ACC112 (cell line): Measurements from ENCODE around the gene OR7D2.

Source experiments
- H2AFZ ChIP-seq: fragments of 200-600 bp; sonication (generic); one replicate; pipeline ENCODE4 v1.6.0; 2017; ENCODE audit warnings: antibody characterized with exemption, low read length; ENCODE audit not compliant: unreplicated experiment
- H3K27ac ChIP-seq: fragments of 200-600 bp; sonication (generic); 2 replicates; pipeline ENCODE4 v1.5.1; 2014; ENCODE audit warnings: low read depth, mild to moderate bottlenecking, antibody characterized with exemption, low read length, moderate library complexity
- H3K27me3 ChIP-seq: fragments of 200-600 bp; sonication (generic); 2 replicates; pipeline ENCODE4 v1.6.1; 2014; ENCODE audit warnings: mild to moderate bottlenecking, antibody characterized with exemption, low read length, moderate library complexity, mixed read lengths; ENCODE audit not compliant: insufficient read depth
- H3K36me3 ChIP-seq: fragments of 200-600 bp; sonication (generic); 2 replicates; pipeline ENCODE4 v1.6.1; 2016; ENCODE audit warnings: mild to moderate bottlenecking, antibody characterized with exemption, low read length, moderate library complexity, mixed read lengths; ENCODE audit not compliant: insufficient read depth
- H3K4me1 ChIP-seq: fragments of 200-600 bp; sonication (generic); one replicate; pipeline ENCODE4 v1.6.1; 2016; ENCODE audit warnings: low read length, mixed read lengths; ENCODE audit not compliant: insufficient read depth, unreplicated experiment, control insufficient read depth
- H3K4me3 ChIP-seq: fragments of 200-600 bp; sonication (generic); 2 replicates; pipeline ENCODE4 v1.5.1; 2014; ENCODE audit warnings: mild to moderate bottlenecking, low read depth, low read length
- H3K79me2 ChIP-seq: fragments of 200-600 bp; sonication (generic); one replicate; pipeline ENCODE4 v1.6.0; 2016; ENCODE audit warnings: low read length; ENCODE audit not compliant: control insufficient read depth, unreplicated experiment, insufficient read depth

OR7D2 gene

DNA sequence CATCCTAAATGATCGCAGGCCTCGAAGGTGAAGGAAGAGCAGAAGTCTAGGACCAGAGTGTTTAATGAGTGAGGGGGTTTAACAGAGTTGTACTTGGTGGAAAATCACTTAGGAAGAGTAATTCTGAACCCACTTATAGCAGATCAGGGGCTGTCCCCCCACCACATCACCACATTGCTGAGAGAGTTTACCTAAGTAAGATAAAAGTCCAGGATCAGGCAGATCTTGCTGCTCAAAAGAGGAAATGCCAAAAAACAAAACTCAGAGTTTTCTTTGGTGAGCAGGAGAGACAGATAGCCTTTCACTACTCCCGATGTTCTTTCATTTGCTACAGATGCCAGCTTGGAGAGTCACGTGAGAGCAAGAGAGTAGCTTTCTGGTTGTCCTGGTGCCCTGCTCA lies 23.2 kb upstream of the OR7D2 start:
- H3K27ac ChIP-seq = no peak overlapping the region
- H3K27me3 ChIP-seq = no peaks in the 10 kb centered on the region
- peaks cover 54% of the 10 kb centered on the region for H3K79me2 ChIP-seq
- H3K4me1 ChIP-seq = no peaks in the 10 kb centered on the region
- peaks cover 72% of the 10 kb centered on the region for H3K36me3 ChIP-seq
- no peak overlapping the region for H3K4me3 ChIP-seq
- H2AFZ ChIP-seq = no peak overlapping the region

DNA sequence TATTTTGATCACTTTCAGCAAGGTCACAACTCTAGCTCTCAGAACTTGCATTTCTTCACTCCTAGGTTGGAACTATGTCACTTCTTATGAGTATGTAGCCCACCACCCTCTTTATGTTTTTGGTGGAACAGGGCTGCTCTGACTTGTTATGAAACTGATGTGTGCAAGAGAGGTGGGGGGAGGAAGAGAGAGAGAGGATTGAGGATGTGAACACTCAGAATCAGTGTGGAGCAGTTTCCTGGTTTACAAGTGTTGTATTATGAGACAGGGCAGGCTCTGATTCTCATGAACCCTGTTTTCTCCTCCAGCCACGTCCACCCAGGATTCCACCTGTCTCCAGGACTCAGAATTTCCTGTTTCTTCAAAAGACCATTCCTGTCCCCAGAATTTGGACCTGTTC lies 22.5 kb upstream of the OR7D2 start:
- Histone ChIP-seq H3K27me3 (no peaks in the 10 kb centered on the region), H3K4me1 (no peaks in the 10 kb centered on the region), H3K27ac (no peak overlapping the region), H3K79me2 (peaks cover 47% of the 10 kb centered on the region), H3K36me3 (peaks cover 77% of the 10 kb centered on the region), H2AFZ (no peak overlapping the region), H3K4me3 (no peak overlapping the region)

DNA sequence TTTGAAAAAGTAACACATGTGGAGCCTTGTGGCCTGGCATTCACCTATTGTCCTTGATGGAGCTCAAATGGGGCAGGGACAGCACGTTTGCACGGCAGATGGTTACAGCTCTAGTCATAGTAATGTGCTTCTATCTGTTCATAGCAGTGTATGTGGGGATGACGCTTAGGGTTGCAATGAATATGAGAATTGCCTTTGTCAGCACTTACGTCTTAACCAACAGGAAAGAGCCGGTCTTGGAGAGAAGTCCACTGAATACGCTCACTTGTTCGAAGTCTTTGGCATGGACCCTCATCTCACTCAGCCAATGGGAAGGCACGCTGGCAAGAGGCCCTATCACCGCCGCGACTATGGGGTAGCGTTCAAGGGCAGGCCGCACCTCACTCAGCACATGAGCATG lies 18.9 kb upstream of the OR7D2 start:
- Histone ChIP-seq H3K4me1 (no peaks in the 10 kb centered on the region), H3K27me3 (no peaks in the 10 kb centered on the region), H3K36me3 (peaks cover 79% of the 10 kb centered on the region), H3K4me3 (no peak overlapping the region), H3K27ac (no peak overlapping the region), H3K79me2 (peaks cover 14% of the 10 kb centered on the region), H2AFZ (no peak overlapping the region)

DNA sequence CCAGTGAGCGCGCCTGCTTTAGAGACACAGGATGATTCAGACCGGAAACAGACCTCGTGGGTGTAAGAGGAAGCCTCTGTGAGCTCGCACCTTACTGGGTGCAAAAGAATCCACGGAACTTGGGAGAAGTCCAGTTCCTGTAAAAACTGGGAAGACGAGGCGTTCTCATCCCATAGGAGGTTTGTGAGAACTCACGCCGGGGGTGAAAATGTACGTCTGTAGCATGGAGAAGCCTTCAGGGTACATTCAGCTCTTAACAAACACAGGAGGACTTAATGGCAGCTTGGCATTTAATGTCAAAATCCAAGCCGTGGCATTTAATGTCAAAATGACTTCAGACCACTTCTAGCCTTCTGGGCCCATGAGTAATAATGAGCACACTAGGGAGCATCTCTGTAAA lies 17.4 kb upstream of the OR7D2 start:
- Histone ChIP-seq H3K4me3 (no peak overlapping the region), H3K27me3 (no peaks in the 10 kb centered on the region), H3K79me2 (peaks cover 4% of the 10 kb centered on the region), H2AFZ (no peak overlapping the region), H3K4me1 (no peaks in the 10 kb centered on the region), H3K36me3 (peaks cover 65% of the 10 kb centered on the region), H3K27ac (no peak overlapping the region)

DNA sequence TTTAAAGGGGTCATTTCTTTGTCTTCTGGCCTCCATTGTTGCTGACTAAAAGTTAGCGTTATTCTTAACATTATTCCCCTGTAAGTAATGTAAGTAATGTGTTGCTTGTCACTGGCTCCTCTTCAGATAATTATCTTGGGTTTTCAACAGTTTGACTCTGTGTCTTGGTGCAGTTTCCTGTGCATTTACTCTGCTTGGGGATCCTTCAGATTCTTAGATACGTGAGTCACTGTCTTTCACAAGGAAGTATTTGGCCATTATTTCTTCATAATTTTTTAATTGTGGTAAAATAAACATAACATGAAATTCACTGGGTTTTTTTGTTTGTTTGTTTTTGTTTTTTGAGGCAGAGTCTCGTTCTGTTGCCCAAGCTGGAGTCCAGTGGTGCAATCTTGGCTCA lies 13.5 kb upstream of the OR7D2 start:
- Histone ChIP-seq H2AFZ (no peak overlapping the region), H3K27ac (no peak overlapping the region), H3K27me3 (no peaks in the 10 kb centered on the region), H3K36me3 (peaks cover 33% of the 10 kb centered on the region), H3K4me1 (no peaks in the 10 kb centered on the region), H3K4me3 (no peak overlapping the region), H3K79me2 (no peaks in the 10 kb centered on the region)

DNA sequence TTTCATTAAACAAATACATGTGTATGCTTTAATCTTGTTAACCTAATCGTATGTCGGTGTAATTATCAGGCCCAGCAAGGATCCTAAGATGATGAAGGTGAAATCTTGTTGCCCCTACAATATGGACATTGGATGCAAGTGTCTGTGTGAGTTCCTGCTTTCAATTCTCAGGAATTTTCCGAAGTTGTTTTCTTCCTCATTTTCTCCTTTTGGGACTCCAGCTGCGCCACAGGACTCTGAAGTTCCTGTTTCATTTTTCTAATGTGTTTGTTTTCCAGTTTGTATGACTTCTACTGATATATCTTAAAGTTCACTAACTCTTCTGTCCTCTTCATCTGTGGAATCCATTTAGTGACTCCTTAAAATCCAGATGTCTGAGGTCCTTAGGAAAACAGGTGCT lies 11.9 kb upstream of the OR7D2 start:
- Histone ChIP-seq H2AFZ (no peak overlapping the region), H3K36me3 (peaks cover 17% of the 10 kb centered on the region), H3K27me3 (no peaks in the 10 kb centered on the region), H3K27ac (no peak overlapping the region), H3K4me1 (no peaks in the 10 kb centered on the region), H3K4me3 (no peak overlapping the region), H3K79me2 (no peaks in the 10 kb centered on the region)

DNA sequence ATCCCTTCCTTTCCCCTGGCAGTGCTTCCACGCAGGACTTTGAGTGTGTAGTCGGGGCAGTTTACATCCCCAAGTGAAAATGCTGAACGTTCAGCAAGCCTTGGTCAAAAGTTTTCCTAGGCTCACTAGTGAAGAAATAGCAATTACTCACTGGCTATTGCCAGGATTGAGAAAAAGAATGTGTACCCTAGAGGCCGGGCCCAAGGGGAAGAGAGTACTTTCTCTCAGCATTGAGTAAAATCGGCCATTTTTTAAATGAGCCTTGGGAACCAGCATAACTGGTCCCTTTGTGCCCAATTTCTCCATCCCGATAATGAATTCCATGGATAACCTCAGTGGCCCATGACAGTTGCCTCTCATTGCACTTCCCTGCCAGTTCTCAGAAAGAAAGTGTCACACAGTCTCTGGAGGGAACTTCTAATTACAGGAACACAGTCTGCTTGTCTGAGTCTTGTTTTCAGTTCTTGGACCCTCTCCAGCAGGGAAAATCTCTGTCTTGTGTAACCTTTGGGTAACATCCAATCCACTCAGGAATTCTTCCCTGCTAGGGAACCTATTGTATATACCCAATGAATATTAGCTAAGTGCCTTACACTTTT lies 7.3 kb upstream of the OR7D2 start:
- Histone ChIP-seq H3K36me3 (peaks cover 3% of the 10 kb centered on the region; the same call in 1 of the 2 replicates), H3K79me2 (no peaks in the 10 kb centered on the region), H3K27ac (no peak overlapping the region), H3K4me1 (no peaks in the 10 kb centered on the region), H3K27me3 (no peaks in the 10 kb centered on the region), H3K4me3 (no peak overlapping the region), H2AFZ (no peak overlapping the region)

DNA sequence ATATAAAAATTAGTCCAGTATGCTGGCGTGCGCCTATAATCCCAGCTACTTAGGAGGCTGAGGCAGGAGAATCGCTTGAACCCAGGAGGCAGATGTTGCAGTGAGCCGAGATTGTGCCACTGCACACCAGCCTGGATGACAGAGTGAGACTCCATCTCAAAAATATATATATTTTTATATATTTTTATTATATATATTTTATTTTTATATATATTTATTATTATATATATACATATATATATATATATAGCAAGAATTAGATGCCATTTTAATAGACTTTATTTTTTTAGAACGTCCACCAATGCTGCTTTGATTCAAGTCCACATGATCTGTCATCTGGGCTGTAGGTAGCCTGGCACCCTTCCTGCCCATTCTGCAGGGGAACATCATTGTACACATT lies 3.5 kb upstream of the OR7D2 start:
- no peak overlapping the region for H3K4me3 ChIP-seq
- H3K27ac ChIP-seq = no peak overlapping the region
- H3K36me3 ChIP-seq = no peaks in the 10 kb centered on the region
- H3K27me3 ChIP-seq = peaks cover 16% of the 10 kb centered on the region; the same call in 1 of the 2 replicates
- no peak overlapping the region for H2AFZ ChIP-seq
- no peaks in the 10 kb centered on the region for H3K79me2 ChIP-seq
- H3K4me1 ChIP-seq = no peaks in the 10 kb centered on the region

DNA sequence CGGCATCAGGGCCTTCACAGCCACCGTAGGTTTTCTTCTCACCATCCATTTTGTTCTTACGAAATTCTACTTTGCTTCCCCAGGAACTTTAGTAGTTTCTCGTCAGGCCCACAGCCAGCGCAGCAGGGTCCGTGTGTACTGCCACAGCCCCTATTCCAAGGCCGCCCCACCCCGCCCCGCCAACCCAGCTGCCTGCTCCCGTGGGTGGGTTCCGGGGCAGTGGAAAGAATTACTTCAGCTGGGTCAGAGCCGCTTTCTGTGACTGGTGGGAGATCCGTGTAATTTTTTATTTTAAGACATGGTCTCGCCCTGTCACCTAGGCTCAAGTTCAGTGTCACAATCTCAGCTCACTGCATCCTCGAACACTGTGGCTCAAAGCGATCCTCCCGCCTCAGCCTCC lies 4.2 kb downstream of the OR7D2 start:
- Histone ChIP-seq H3K79me2 (no peaks in the 10 kb centered on the region), H2AFZ (no peak overlapping the region), H3K4me1 (no peaks in the 10 kb centered on the region), H3K27me3 (peaks cover 7% of the 10 kb centered on the region; the same call in 1 of the 2 replicates), H3K36me3 (no peaks in the 10 kb centered on the region), H3K4me3 (no peak overlapping the region), H3K27ac (no peak overlapping the region)

DNA sequence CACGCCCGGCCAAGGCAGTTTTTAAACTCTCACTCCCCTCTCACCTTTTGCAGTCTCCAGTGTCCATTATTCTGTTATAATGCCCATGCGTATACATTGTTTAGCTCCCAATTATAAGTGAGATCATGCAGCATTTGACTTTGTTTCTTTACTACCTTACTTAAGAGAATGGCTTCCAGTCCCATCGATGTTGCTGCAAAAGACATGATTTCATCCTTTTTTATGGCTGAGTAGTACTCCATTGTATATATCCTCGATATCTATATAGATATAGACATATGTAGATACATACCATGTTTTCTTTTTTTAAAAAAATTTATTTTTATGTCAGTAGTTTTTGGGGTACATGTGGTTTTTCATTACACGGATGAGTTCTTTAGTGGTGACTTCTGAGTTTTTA lies 8.4 kb downstream of the OR7D2 start:
- no peak overlapping the region for H3K4me3 ChIP-seq
- no peaks in the 10 kb centered on the region for H3K36me3 ChIP-seq
- no peak overlapping the region for H3K27ac ChIP-seq
- H2AFZ ChIP-seq = no peak overlapping the region
- H3K27me3 ChIP-seq = no peaks in the 10 kb centered on the region
- no peaks in the 10 kb centered on the region for H3K4me1 ChIP-seq
- H3K79me2 ChIP-seq = no peaks in the 10 kb centered on the region

DNA sequence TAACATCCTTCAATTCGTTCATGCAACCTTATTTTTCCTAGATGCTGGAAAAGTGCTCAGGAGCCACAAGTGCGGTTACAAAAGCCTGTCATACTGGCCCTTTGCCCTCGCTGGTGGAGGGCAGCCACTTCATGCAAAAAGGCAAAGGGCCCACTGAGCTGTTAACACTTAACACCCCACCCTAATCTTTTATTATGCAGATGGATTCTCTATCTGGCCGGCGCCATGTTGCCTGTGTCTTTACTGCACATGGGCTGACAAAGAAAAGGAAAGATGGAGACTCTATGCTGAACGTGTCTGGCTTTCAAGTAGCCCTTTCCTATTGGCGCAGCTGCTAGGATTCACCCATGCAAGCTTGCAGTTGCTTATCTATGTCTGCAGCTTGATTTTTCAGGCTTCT lies 10.8 kb downstream of the OR7D2 start:
- no peak overlapping the region for H2AFZ ChIP-seq
- no peaks in the 10 kb centered on the region for H3K4me1 ChIP-seq
- no peak overlapping the region for H3K4me3 ChIP-seq
- H3K27ac ChIP-seq = no peak overlapping the region
- no peaks in the 10 kb centered on the region for H3K79me2 ChIP-seq
- H3K36me3 ChIP-seq = no peaks in the 10 kb centered on the region
- H3K27me3 ChIP-seq = peaks cover 13% of the 10 kb centered on the region
